ENCODE measurements around the gene TYRP1.
"Not testable (repeated sequence)": the region's sequence is repeated elsewhere in the genome, so short reads cannot be mapped to it uniquely, and the experiment has no call there.

The TYRP1 gene

GRCh38 chr9:12670006-12670405 is 23.2 kb upstream of the TYRP1 start:
- no peaks in the 10 kb centered on the region for H3K27me3 ChIP-seq (ENCODE audit: control insufficient read depth, insufficient read depth, low read length)
- H3K9ac ChIP-seq (ENCODE audit: low read depth, low read length) = no peak overlapping the region
- H3K4me3 ChIP-seq (ENCODE audit: low read depth, low read length) = no peak overlapping the region
- no peaks in the 10 kb centered on the region for H3K4me1 ChIP-seq (ENCODE audit: control insufficient read depth, insufficient read depth, low read length)
- no peaks in the 10 kb centered on the region for H3K36me3 ChIP-seq (ENCODE audit: control insufficient read depth, insufficient read depth, low read length)
- no peaks in the 10 kb centered on the region for H3K9me3 ChIP-seq (ENCODE audit: control insufficient read depth, insufficient read depth, low read length)

GRCh38 chr9:12674961-12675360 is 18.2 kb upstream of the TYRP1 start:
- Histone ChIP-seq H3K9me3 (ENCODE audit: control insufficient read depth, insufficient read depth, low read length) (no peaks in the 10 kb centered on the region), H3K36me3 (ENCODE audit: control insufficient read depth, insufficient read depth, low read length) (no peaks in the 10 kb centered on the region), H3K27me3 (ENCODE audit: control insufficient read depth, insufficient read depth, low read length) (no peaks in the 10 kb centered on the region), H3K4me1 (ENCODE audit: control insufficient read depth, insufficient read depth, low read length) (peaks cover 1% of the 10 kb centered on the region), H3K9ac (ENCODE audit: low read depth, low read length) (no peak overlapping the region), H3K4me3 (ENCODE audit: low read depth, low read length) (no peak overlapping the region)

GRCh38 chr9:12677462-12678126 is 15.6 kb upstream of the TYRP1 start:
- not testable (repeated sequence) for H3K27me3 ChIP-seq (ENCODE audit: control insufficient read depth, insufficient read depth, low read length); H3K9ac ChIP-seq (ENCODE audit: low read depth, low read length); H3K4me1 ChIP-seq (ENCODE audit: control insufficient read depth, insufficient read depth, low read length); H3K4me3 ChIP-seq (ENCODE audit: low read depth, low read length); H3K9me3 ChIP-seq (ENCODE audit: control insufficient read depth, insufficient read depth, low read length); H3K36me3 ChIP-seq (ENCODE audit: control insufficient read depth, insufficient read depth, low read length)

- Histone ChIP-seq H3K4me1 (ENCODE audit: control insufficient read depth, insufficient read depth, low read length) (peaks cover 4% of the 10 kb centered on the region), H3K27me3 (ENCODE audit: control insufficient read depth, insufficient read depth, low read length) (no peaks in the 10 kb centered on the region), H3K9me3 (ENCODE audit: control insufficient read depth, insufficient read depth, low read length) (no peaks in the 10 kb centered on the region), H3K36me3 (ENCODE audit: control insufficient read depth, insufficient read depth, low read length) (no peaks in the 10 kb centered on the region), H3K4me3 (ENCODE audit: low read depth, low read length) (no peak overlapping the region), H3K9ac (ENCODE audit: low read depth, low read length) (no peak overlapping the region)
Measured at GRCh38 chr9:12680341-12680740, 12.8 kb upstream of the TYRP1 start.

- H3K4me1 ChIP-seq (ENCODE audit: control insufficient read depth, insufficient read depth, low read length) = peaks cover 4% of the 10 kb centered on the region
- H3K4me3 ChIP-seq (ENCODE audit: low read depth, low read length) = no peak overlapping the region
- no peaks in the 10 kb centered on the region for H3K9me3 ChIP-seq (ENCODE audit: control insufficient read depth, insufficient read depth, low read length)
- no peaks in the 10 kb centered on the region for H3K36me3 ChIP-seq (ENCODE audit: control insufficient read depth, insufficient read depth, low read length)
- no peaks in the 10 kb centered on the region for H3K27me3 ChIP-seq (ENCODE audit: control insufficient read depth, insufficient read depth, low read length)
- H3K9ac ChIP-seq (ENCODE audit: low read depth, low read length) = no peak overlapping the region
Measured at GRCh38 chr9:12680757-12681156, 12.4 kb upstream of the TYRP1 start.

- Histone ChIP-seq H3K9ac (ENCODE audit: low read depth, low read length) (no peak overlapping the region), H3K27me3 (ENCODE audit: control insufficient read depth, insufficient read depth, low read length) (no peaks in the 10 kb centered on the region)
Measured at GRCh38 chr9:12681620-12682019, 11.6 kb upstream of the TYRP1 start.

GRCh38 chr9:12684974-12685373 is 8.2 kb upstream of the TYRP1 start:
- Histone ChIP-seq H3K9me3 (ENCODE audit: control insufficient read depth, insufficient read depth, low read length) (no peaks in the 10 kb centered on the region), H3K4me1 (ENCODE audit: control insufficient read depth, insufficient read depth, low read length) (peaks cover 2% of the 10 kb centered on the region), H3K9ac (ENCODE audit: low read depth, low read length) (no peak overlapping the region), H3K4me3 (ENCODE audit: low read depth, low read length) (no peak overlapping the region), H3K27me3 (ENCODE audit: control insufficient read depth, insufficient read depth, low read length) (no peaks in the 10 kb centered on the region), H3K36me3 (ENCODE audit: control insufficient read depth, insufficient read depth, low read length) (no peaks in the 10 kb centered on the region)

More at GRCh38 chr9:12681620-12682019, 11.6 kb upstream of the TYRP1 start:
- Histone ChIP-seq H3K4me3 (ENCODE audit: low read depth, low read length) (no peak overlapping the region), H3K9me3 (ENCODE audit: control insufficient read depth, insufficient read depth, low read length) (no peaks in the 10 kb centered on the region), H3K36me3 (ENCODE audit: control insufficient read depth, insufficient read depth, low read length) (no peaks in the 10 kb centered on the region), H3K4me1 (ENCODE audit: control insufficient read depth, insufficient read depth, low read length) (peaks cover 4% of the 10 kb centered on the region)

GRCh38 chr9:12689233-12689632 is 4.0 kb upstream of the TYRP1 start:
- Histone ChIP-seq H3K9ac (ENCODE audit: low read depth, low read length) (no peak overlapping the region), H3K9me3 (ENCODE audit: control insufficient read depth, insufficient read depth, low read length) (no peaks in the 10 kb centered on the region), H3K4me3 (ENCODE audit: low read depth, low read length) (no peak overlapping the region), H3K4me1 (ENCODE audit: control insufficient read depth, insufficient read depth, low read length) (no peaks in the 10 kb centered on the region), H3K36me3 (ENCODE audit: control insufficient read depth, insufficient read depth, low read length) (no peaks in the 10 kb centered on the region), H3K27me3 (ENCODE audit: control insufficient read depth, insufficient read depth, low read length) (no peaks in the 10 kb centered on the region)

GRCh38 chr9:12694013-12694412 is 828 bp downstream of the TYRP1 start:
- no peaks in the 10 kb centered on the region for H3K4me1 ChIP-seq (ENCODE audit: control insufficient read depth, insufficient read depth, low read length)
- no peak overlapping the region for H3K4me3 ChIP-seq (ENCODE audit: low read depth, low read length)
- H3K27me3 ChIP-seq (ENCODE audit: control insufficient read depth, insufficient read depth, low read length) = no peaks in the 10 kb centered on the region
- H3K36me3 ChIP-seq (ENCODE audit: control insufficient read depth, insufficient read depth, low read length) = no peaks in the 10 kb centered on the region
- H3K9ac ChIP-seq (ENCODE audit: low read depth, low read length) = no peak overlapping the region
- no peaks in the 10 kb centered on the region for H3K9me3 ChIP-seq (ENCODE audit: control insufficient read depth, insufficient read depth, low read length)

- H3K9me3 ChIP-seq (ENCODE audit: control insufficient read depth, insufficient read depth, low read length) = no peaks in the 10 kb centered on the region
- no peak overlapping the region for H3K9ac ChIP-seq (ENCODE audit: low read depth, low read length)
- no peaks in the 10 kb centered on the region for H3K4me1 ChIP-seq (ENCODE audit: control insufficient read depth, insufficient read depth, low read length)
- H3K4me3 ChIP-seq (ENCODE audit: low read depth, low read length) = no peak overlapping the region
- no peaks in the 10 kb centered on the region for H3K36me3 ChIP-seq (ENCODE audit: control insufficient read depth, insufficient read depth, low read length)
- H3K27me3 ChIP-seq (ENCODE audit: control insufficient read depth, insufficient read depth, low read length) = no peaks in the 10 kb centered on the region
Measured at GRCh38 chr9:12695474-12695873, 2.3 kb downstream of the TYRP1 start.

GRCh38 chr9:12696931-12697622 is 3.9 kb downstream of the TYRP1 start:
- no peaks in the 10 kb centered on the region for H3K27me3 ChIP-seq (ENCODE audit: control insufficient read depth, insufficient read depth, low read length)
- H3K36me3 ChIP-seq (ENCODE audit: control insufficient read depth, insufficient read depth, low read length) = no peaks in the 10 kb centered on the region
- H3K4me3 ChIP-seq (ENCODE audit: low read depth, low read length) = no peak overlapping the region
- no peaks in the 10 kb centered on the region for H3K9me3 ChIP-seq (ENCODE audit: control insufficient read depth, insufficient read depth, low read length)
- no peak overlapping the region for H3K9ac ChIP-seq (ENCODE audit: low read depth, low read length)
- no peaks in the 10 kb centered on the region for H3K4me1 ChIP-seq (ENCODE audit: control insufficient read depth, insufficient read depth, low read length)

- H3K4me3 ChIP-seq (ENCODE audit: low read depth, low read length) = no peak overlapping the region
- H3K9ac ChIP-seq (ENCODE audit: low read depth, low read length) = no peak overlapping the region
- H3K4me1 ChIP-seq (ENCODE audit: control insufficient read depth, insufficient read depth, low read length) = no peaks in the 10 kb centered on the region
- H3K36me3 ChIP-seq (ENCODE audit: control insufficient read depth, insufficient read depth, low read length) = no peaks in the 10 kb centered on the region
- no peaks in the 10 kb centered on the region for H3K9me3 ChIP-seq (ENCODE audit: control insufficient read depth, insufficient read depth, low read length)
- no peaks in the 10 kb centered on the region for H3K27me3 ChIP-seq (ENCODE audit: control insufficient read depth, insufficient read depth, low read length)
Measured at GRCh38 chr9:12697719-12698118, 4.5 kb downstream of the TYRP1 start.

Data from iPS-15b (cell line).